HL-60 (cell line): ENCODE results near the gene ITSN1.

ENCODE experiments used
- DNase-seq, 2 experiments: peaks; one replicate each; pipeline ENCODE4 v3.0.0-alpha.2; 2010 to 2020; ENCODE audit warnings: low read depth in 1 of 2, low spot score in 1 of 2
- H3K27ac ChIP-seq: fragments of 250-450 bp; sonication (Bioruptor Pico); replicated peaks from 2 replicates; pipeline ENCODE4 v1.5.1; 2020; ENCODE audit warnings: mild to moderate bottlenecking, moderate library complexity
- H3K27me3 ChIP-seq: fragments of 250-450 bp; sonication (Bioruptor Pico); 2 replicates; pipeline ENCODE4 v1.5.1; 2021; ENCODE audit warnings: mild to moderate bottlenecking, moderate library complexity; ENCODE audit not compliant: insufficient read depth, poor library complexity, severe bottlenecking
- H3K4me3 ChIP-seq: replicated peaks from 2 replicates; pipeline ENCODE4 v1.5.1; 2011; ENCODE audit warnings: mild to moderate bottlenecking, control low read depth, low read length; ENCODE audit not compliant: insufficient read depth
- GABPA ChIP-seq: IDR thresholded peaks from 2 replicates; pipeline ENCODE4 v1.6.1; 2012; ENCODE audit warnings: low read depth
- POLR2AphosphoS5 ChIP-seq: IDR thresholded peaks from 2 replicates; pipeline ENCODE4 v1.6.1; 2012; ENCODE audit warnings: low read depth
- SPI1 ChIP-seq: IDR thresholded peaks from 2 replicates; pipeline ENCODE4 v1.6.1; 2012; ENCODE audit warnings: low read depth, mild to moderate bottlenecking, borderline replicate concordance
- TF ChIP-seq, protein P1 (sequence below): IDR thresholded peaks from 2 replicates; pipeline ENCODE4 v1.6.1; 2012; ENCODE audit warnings: low read depth; ENCODE audit not compliant: insufficient replicate concordance
- TF ChIP-seq, protein P2 (sequence below): IDR thresholded peaks from one replicate; pipeline ENCODE4 v1.5.1; 2011; ENCODE audit warnings: low read length, control low read depth, inconsistent platforms; ENCODE audit not compliant: insufficient read depth

ITSN1 gene

DNA sequence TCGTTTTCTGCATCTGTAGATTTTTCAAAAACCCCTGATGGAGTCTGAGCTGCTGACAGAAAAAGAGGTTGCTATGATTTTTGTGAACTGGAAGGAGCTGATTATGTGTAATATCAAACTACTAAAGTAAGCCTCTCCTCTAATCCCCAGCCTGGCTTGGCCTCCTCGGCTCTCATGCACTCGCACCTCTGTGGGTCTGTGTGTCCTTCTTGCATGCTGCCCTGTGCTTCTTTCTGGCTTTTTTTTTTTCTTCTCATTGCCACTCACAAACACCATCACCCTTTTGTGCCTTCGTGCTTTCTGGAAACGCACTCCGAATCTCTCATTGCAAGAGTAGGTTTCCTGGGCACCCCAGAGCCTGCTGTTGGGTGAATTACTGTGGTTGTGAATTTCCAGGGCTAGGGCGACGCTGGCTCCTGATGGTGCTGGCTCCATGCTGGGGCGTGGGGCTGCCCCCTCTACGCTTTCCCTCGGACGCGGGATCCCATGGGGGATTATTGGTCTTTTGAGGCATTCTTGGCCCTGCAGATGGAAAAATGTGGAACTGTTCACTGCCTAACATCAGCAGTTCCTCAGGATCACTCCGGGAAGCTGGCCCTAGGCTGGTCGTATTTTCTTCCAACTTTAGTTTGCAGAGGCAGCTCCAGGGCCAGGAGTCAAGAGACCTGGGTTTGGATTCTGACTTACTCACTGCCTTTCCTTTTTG, 216.5 kb downstream of the ITSN1 start:
- Histone ChIP-seq H3K4me3 (no peak overlapping the region), H3K27ac (no peak overlapping the region), H3K27me3 (no peaks in the 10 kb centered on the region)
- DNase-seq, result no peak
- TF ChIP-seq GABPA (no peak), SPI1 (no peak), POLR2AphosphoS5 (no peak)
- TF ChIP-seq, protein P1, sequence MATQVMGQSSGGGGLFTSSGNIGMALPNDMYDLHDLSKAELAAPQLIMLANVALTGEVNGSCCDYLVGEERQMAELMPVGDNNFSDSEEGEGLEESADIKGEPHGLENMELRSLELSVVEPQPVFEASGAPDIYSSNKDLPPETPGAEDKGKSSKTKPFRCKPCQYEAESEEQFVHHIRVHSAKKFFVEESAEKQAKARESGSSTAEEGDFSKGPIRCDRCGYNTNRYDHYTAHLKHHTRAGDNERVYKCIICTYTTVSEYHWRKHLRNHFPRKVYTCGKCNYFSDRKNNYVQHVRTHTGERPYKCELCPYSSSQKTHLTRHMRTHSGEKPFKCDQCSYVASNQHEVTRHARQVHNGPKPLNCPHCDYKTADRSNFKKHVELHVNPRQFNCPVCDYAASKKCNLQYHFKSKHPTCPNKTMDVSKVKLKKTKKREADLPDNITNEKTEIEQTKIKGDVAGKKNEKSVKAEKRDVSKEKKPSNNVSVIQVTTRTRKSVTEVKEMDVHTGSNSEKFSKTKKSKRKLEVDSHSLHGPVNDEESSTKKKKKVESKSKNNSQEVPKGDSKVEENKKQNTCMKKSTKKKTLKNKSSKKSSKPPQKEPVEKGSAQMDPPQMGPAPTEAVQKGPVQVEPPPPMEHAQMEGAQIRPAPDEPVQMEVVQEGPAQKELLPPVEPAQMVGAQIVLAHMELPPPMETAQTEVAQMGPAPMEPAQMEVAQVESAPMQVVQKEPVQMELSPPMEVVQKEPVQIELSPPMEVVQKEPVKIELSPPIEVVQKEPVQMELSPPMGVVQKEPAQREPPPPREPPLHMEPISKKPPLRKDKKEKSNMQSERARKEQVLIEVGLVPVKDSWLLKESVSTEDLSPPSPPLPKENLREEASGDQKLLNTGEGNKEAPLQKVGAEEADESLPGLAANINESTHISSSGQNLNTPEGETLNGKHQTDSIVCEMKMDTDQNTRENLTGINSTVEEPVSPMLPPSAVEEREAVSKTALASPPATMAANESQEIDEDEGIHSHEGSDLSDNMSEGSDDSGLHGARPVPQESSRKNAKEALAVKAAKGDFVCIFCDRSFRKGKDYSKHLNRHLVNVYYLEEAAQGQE, result no peak
- TF ChIP-seq, protein P2, sequence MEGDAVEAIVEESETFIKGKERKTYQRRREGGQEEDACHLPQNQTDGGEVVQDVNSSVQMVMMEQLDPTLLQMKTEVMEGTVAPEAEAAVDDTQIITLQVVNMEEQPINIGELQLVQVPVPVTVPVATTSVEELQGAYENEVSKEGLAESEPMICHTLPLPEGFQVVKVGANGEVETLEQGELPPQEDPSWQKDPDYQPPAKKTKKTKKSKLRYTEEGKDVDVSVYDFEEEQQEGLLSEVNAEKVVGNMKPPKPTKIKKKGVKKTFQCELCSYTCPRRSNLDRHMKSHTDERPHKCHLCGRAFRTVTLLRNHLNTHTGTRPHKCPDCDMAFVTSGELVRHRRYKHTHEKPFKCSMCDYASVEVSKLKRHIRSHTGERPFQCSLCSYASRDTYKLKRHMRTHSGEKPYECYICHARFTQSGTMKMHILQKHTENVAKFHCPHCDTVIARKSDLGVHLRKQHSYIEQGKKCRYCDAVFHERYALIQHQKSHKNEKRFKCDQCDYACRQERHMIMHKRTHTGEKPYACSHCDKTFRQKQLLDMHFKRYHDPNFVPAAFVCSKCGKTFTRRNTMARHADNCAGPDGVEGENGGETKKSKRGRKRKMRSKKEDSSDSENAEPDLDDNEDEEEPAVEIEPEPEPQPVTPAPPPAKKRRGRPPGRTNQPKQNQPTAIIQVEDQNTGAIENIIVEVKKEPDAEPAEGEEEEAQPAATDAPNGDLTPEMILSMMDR, result no peak

DNA sequence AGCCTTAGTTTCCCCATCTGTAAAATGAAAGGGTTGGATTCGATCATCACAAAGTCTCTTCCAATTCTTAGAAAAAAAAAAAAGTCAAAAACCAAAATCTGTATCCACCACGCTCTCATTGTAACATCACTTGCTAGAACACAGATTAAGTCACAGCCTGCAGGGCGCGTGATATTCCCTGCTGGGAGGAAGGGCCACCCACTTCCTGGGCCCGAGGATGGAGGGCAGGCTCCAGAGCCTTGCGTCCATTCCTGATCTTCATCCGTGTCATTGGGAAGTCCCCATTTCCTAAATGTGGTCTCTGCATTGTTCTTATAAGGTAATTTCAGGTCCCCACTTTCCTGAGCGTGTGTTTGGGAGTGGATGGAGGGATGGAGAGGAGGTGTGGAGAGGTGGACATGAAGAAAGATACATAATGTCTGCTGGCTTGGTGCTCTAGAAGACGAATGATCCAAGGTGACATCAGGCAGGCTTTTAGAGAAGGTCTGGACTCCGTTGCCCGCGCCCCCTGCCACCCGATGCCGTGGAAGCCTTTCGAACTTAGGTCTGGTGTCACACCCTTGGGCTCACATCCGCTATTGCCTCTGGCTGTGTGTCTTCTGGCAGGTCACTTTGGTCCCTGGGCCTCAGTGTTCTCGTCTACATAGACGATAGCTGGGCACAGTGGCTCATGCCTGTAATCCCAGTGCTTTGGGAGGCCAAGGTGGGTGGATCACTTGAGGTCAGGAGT, 217.2 kb downstream of the ITSN1 start:
- TF ChIP-seq, protein P1, result no peak
- no peak for TF ChIP-seq POLR2AphosphoS5
- no peak for TF ChIP-seq GABPA
- no peak for DNase-seq
- Histone ChIP-seq H3K27me3 (no peaks in the 10 kb centered on the region), H3K4me3 (no peak overlapping the region), H3K27ac (no peak overlapping the region)

DNA sequence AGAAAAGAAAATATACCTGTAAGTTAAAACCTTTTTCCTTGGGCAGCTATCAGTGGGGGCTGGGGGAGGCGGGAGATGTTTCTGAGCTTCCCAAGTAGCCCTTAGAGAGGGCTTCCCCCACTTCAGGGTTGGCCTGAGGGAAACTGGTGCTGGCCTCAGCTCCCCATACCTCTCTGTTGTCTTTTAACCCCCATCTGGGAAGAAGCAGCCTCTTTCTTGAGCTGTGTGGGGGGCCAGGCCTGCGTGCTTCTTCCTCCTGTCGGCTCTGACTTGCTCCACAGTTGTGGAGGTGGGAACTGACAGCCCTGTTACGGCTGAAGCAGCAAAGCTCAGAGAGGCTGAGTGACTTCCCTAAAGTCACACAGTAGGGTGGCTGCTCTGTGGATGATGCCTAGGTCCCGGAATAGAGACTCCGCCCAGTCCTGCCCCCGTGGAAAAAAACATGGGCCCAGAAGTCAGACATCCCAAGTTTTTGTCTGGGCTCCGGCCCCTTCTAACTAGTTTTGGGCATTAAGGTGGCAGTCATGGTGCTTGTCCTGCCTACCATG, 218.1 kb downstream of the ITSN1 start:
- no peaks in the 10 kb centered on the region for H3K27me3 ChIP-seq
- H3K27ac ChIP-seq, result no peak overlapping the region
- TF ChIP-seq, protein P2, result no peak
- TF ChIP-seq GABPA (no peak), POLR2AphosphoS5 (no peak), SPI1 (no peak)
- TF ChIP-seq, protein P1, result no peak

More for the DNA sequence above, 218.1 kb downstream of the ITSN1 start:
- no peak overlapping the region for H3K4me3 ChIP-seq
- DNase-seq, result no peak
